ENCODE measurements around the gene USP3.

DNA sequence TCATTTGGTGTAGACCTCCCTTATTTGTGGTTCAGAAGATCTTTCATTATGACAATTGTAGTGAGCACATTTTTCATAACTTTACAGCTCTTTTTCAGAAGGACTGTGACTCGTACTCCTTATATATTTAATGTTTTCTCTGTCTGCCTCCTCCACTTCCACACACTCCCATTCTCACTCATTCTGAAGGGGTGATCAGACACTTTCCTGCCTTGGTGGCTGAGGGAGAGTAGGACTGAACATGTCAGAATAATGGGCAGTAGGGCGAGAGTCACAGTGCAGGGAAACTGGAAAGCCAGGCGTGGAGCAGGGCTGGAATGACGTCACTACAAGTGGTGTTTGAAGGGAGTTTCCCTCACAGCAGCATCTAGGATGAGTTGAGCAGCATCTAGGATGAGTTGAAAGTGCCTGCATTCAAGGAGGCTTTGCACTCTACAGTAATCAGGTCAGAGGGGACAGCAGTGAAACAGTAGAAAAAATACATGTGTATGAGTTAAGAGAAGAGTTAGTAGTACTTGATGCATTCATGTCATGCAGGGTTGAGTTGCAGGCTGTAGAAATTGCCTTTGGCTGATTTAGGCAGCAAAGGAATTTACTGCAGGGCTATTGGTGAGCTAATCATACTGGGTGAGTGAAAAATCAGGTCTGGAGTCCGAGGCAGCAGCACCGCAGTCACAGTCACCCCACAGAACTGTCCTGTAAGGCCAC, 56.5 kb downstream of the USP3 start:
- TF ChIP-seq, protein P1, sequence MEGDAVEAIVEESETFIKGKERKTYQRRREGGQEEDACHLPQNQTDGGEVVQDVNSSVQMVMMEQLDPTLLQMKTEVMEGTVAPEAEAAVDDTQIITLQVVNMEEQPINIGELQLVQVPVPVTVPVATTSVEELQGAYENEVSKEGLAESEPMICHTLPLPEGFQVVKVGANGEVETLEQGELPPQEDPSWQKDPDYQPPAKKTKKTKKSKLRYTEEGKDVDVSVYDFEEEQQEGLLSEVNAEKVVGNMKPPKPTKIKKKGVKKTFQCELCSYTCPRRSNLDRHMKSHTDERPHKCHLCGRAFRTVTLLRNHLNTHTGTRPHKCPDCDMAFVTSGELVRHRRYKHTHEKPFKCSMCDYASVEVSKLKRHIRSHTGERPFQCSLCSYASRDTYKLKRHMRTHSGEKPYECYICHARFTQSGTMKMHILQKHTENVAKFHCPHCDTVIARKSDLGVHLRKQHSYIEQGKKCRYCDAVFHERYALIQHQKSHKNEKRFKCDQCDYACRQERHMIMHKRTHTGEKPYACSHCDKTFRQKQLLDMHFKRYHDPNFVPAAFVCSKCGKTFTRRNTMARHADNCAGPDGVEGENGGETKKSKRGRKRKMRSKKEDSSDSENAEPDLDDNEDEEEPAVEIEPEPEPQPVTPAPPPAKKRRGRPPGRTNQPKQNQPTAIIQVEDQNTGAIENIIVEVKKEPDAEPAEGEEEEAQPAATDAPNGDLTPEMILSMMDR (IDR thresholded peaks at IDR 0.05; ENCODE audit: low read depth, low read length, missing input control): no peak
- TF ChIP-seq, protein P2, sequence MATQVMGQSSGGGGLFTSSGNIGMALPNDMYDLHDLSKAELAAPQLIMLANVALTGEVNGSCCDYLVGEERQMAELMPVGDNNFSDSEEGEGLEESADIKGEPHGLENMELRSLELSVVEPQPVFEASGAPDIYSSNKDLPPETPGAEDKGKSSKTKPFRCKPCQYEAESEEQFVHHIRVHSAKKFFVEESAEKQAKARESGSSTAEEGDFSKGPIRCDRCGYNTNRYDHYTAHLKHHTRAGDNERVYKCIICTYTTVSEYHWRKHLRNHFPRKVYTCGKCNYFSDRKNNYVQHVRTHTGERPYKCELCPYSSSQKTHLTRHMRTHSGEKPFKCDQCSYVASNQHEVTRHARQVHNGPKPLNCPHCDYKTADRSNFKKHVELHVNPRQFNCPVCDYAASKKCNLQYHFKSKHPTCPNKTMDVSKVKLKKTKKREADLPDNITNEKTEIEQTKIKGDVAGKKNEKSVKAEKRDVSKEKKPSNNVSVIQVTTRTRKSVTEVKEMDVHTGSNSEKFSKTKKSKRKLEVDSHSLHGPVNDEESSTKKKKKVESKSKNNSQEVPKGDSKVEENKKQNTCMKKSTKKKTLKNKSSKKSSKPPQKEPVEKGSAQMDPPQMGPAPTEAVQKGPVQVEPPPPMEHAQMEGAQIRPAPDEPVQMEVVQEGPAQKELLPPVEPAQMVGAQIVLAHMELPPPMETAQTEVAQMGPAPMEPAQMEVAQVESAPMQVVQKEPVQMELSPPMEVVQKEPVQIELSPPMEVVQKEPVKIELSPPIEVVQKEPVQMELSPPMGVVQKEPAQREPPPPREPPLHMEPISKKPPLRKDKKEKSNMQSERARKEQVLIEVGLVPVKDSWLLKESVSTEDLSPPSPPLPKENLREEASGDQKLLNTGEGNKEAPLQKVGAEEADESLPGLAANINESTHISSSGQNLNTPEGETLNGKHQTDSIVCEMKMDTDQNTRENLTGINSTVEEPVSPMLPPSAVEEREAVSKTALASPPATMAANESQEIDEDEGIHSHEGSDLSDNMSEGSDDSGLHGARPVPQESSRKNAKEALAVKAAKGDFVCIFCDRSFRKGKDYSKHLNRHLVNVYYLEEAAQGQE (IDR thresholded peaks at IDR 0.05): no peak

Measured in liver (tissue), 2 donors.